ENCODE measurements around the gene CTU2. TPM values are rescaled to one million over a fixed set of nuclear protein-coding genes. Genes with fewer than 3 reads are reported as not detected.
"Not testable (repeated sequence)": the region's sequence is repeated elsewhere in the genome, so short reads cannot be mapped to it uniquely, and the experiment has no call there.

CTU2 gene
- polyA plus RNA-seq (2012; ENCODE audit: insufficient read depth, insufficient read length), result 21.2 TPM

DNA sequence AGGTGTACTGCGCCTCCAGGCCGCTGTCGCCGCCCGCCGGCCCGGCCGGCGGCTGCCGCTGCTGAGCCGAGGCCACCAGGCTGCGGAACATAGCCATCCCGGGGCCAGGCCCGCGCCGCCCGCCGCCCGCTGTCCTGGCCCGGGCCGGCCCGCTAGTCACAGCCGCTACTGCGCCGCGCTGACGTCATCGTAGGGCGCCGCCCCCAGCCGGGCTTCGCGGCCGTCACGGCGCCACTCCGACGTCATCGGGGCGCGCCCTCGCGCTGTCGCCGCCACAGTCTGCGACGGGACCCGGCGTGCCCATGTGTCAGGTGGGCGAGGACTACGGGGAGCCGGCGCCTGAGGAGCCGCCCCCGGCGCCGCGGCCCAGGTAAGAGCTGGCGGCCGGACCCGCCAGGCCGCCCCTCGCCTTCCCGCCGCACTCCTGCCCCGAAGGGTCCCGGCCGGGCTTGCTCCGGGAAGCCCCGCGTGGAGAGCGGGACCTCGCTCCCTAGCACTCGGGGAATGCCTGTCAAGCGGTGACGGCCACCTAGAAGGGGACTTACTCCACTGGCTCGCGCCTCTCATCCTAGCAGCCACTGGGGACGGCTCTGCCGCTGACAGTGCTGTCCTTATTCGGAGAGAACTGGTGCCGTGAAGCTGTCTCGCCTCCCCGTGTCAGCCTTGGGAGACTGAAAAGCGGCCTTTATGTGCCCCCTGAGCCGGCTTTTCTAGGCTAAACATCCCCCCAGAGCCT lies at the start of gene CTU2, which contains the start of gene RNF166:
TSS of gene CTU2 (plus strand) at position 275 of the 736 bp plus-strand sequence. CDS start at position 303, 28 bp downstream.
TSS of gene RNF166 (minus strand) at position 180 of the 736 bp plus-strand sequence. CDS start at position 97, 83 bp downstream.
- H3K4me3 ChIP-seq (ENCODE audit: low read length), result peak within 1 kb of the TSS; percentile 94
- peak; percentile 76 for DNase-seq (ENCODE audit: low read depth, low spot score)

DNA sequence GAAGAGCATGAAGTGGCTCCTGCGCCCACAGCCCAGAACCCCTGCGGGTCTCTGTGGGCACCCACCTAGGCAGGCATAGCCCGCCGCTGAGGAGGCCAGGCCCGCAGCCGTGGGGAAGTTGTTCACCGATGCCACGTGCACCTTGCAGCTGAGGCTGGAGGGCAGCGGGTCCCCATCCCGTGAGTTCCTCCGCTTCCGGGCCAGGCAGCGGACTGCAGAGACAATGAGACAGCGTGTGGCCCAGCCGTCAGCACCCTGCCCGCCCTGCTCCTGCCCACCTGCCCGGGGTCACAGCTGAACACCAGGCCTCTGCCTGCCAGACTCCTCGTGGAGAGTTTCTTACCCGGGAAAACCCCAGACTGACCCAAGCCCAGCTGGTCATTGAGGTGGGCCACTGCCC lies 48.9 kb upstream of the CTU2 start:
- no peak overlapping the region for H3K4me3 ChIP-seq (ENCODE audit: low read length)
- no peak for DNase-seq (ENCODE audit: low read depth, low spot score)

DNA sequence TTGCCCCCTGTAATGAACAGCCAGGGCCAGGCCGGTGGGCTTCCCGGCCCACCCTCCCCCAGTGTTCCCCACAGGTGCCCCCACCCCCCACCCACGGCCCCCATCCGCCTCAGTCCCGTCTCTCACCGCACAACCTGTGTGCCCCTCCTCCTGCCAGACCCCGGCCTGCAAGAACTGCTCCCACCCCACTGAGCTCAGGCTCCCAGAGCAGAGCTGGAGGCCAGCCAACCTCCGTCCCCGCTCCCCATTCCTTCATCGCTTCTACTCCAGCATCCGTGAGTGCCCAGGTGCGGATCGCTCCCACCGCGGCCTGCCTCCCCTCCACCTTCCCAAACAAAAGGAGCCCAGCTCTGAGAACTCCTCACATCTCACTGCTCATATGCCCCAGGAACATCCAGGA lies 47.6 kb upstream of the CTU2 start:
- DNase-seq (ENCODE audit: low read depth, low spot score), result no peak
- no peak overlapping the region for H3K4me3 ChIP-seq (ENCODE audit: low read length)

DNA sequence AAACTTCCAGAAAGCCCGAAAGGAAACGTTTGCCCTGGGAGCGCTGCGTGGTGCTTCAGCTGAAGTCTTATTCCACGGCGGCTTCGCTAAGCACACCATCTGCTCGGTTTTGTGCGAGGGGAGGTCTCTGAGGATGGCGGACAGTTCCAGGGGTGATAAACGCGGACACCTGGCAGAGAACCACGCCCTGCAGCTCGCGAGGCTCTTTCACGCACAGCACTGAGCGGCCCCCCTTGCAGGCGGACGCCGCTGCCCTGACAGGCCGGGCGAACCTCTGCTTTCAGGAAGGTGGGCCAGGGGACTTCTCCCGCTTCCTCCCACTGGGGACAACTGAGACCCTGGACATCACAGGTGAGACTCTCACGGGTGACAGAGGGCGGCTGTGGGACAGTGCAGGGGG lies 47.1 kb upstream of the CTU2 start:
- DNase-seq (ENCODE audit: low read depth, low spot score), result no peak
- no peak overlapping the region for H3K4me3 ChIP-seq (ENCODE audit: low read length)

DNA sequence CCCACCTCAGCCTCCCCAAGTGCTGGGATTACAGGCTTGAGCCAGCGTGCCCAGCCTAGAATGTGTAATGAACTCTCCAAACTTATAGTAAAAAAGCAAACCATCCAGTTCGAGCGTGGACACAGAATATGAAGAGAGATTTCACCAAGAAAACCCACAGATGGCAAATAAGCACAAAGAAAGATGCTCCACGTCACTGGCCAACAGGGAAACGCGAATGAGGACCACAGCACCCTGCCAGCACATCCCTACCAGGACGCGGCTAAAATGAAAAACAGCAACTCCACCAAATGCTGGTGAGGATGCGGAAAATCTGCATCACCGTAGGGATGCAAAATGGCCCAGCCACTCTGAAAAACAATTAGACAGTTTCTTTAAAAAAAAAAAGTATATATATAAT lies 44.8 kb upstream of the CTU2 start:
- no peak for DNase-seq (ENCODE audit: low read depth, low spot score)
- no peak overlapping the region for H3K4me3 ChIP-seq (ENCODE audit: low read length)

DNA sequence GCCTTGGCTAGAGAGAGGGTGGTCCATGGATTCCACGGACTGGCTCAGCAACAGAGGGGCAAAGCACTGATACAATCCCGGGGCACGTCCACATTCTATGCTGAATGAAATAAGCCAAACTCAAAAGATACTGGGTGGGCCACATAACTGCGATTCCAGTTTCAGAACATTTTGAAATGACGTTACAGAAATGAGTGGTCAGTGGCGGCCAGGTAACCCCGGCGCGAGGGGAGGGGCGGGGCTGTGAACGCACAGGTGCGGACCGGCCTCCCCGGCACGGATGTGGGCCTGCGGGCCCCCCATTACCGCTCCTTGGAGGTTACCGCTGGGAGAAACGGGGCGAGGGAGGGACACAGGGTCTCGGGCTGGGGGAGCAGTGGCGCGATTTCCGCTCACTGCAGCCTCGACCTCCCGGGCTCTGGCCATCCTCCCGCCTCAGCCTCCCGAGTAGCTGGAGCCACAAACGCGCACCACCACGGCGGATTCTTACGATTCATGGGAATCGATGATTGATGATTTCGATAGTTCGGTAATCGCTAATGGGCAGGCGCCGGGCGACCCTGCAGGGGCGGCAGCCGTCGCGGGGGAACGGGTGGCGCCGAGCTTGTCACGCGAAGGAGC lies 44.0 kb upstream of the CTU2 start:
- H3K4me3 ChIP-seq (ENCODE audit: low read length), result peak overlapping the region; percentile 88
- no peak for DNase-seq (ENCODE audit: low read depth, low spot score)

DNA sequence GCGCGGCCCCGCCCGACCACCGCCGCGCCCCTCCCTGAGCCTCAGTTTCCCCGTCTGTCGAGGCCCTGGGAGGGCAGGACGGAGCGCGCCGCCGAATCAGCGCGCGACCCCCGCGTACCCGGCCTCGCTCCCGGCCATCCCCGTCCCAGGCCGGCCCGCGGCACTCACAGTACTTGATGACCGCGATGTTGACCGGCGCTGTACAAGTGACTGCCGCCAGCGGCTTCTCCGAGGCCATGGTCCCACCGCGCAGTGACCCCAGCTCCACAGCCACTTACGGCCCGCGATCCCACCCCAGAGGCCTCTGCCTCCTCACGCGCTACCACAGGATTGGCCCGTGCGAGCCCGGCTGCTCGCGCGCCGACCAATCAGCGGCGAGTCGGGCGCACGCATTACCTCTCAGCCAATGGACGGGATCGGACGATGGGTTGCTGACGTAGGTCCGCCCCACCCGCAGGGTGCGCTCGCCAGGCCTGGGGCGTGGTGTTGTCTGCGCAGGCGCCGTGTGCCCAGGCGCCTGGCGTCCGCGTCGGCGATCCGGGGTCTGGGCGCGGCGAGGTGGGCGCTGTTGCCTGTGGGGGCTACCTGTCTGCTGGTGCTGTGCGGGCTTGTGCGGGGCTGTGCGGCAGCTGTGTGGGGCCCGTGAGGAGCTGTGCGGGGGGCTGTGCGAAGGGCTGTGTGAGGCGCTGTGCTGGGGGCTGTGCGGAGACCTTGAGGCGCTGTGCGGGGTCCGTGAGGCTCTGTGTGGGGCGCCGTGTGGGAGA lies 43.3 kb upstream of the CTU2 start, which contains the start of gene MVD:
TSS of gene MVD (minus strand) at position 249 of the 764 bp plus-strand sequence. CDS start at position 238, 11 bp downstream.
- DNase-seq (ENCODE audit: low read depth, low spot score), result peak; percentile 95
- peak within 1 kb of the TSS; percentile 88 for H3K4me3 ChIP-seq (ENCODE audit: low read length)

DNA sequence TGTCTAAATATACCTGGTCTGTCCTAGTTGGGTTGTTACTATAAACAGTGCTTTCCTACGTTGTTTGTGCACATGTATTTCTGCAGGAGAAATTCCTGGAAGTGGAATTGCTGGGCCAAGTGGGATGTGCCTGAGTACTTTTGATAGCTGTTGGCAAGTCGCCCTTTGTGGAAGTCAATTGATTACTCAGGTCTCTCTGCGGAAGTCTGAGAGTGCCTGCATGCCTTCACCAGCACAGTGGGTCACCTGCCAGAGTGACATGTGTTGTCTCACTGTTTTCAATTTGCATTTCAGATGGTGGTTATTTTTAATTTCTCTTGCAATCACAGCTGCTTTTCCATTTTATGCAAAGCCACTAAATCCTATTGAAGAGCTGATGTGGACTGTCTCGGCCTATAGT lies 41.2 kb upstream of the CTU2 start:
- DNase-seq (ENCODE audit: low read depth, low spot score), result no peak
- H3K4me3 ChIP-seq (ENCODE audit: low read length), result no peak overlapping the region

DNA sequence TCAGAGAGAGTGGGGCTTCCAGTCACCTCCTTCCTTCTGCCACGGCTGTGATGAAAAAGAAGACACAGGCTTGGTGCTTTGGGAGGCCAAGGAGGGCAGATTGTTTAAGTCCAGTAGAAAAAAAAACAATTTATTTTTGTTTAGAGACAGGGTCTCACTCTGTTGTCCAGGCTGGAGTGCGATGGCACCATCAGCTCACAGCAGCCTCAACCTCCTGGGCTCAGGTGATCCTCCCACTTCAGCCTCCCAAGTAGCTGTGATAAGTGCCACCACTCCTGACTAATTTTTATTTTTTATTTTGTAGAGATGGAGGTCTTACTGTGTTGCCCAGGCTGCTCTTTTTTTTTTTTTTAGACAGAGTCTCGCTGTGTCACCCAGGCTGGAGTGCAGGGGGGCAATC lies 40.7 kb upstream of the CTU2 start:
- DNase-seq (ENCODE audit: low read depth, low spot score), result no peak
- no peak overlapping the region for H3K4me3 ChIP-seq (ENCODE audit: low read length)

DNA sequence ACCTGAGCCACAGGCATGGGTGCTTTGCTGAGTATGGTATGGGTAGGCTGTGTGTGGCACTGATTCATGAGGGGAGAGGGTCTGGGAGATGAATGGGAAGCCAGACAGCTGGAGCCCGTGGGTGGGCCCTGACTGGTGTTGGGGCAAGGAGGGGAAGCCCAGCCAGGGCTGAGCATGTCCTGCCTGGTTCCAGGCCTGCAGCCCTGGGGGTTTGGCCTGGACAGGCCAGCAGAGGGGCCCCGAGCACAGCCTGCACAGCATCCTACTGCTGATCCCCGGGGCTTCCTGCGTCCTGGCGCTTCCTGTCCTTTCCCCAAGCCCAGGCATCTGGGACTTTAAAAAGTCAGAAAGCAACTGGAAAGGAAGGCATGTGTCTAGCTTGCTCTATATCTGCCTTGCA lies 38.8 kb upstream of the CTU2 start:
- DNase-seq (ENCODE audit: low read depth, low spot score), result no peak
- H3K4me3 ChIP-seq (ENCODE audit: low read length), result no peak overlapping the region

DNA sequence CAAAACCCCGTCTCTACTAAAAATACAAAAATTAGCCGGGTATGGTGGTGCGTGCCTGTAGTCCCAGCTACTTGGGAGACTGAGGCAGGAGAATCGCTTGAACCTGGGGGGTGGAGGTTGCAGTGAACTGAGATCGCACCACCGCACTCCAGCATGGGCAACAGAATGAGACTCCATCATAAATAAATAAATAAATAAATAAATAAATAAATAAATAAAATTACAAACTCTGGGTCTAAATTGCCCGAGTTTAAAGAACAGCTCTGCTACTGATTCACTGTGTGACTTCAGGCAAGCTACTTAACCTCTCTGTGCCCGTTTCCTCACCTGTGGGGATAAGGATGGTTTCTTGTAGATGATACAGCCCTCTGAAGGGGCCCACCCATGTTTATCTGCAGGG lies 36.8 kb upstream of the CTU2 start:
- DNase-seq (ENCODE audit: low read depth, low spot score); H3K4me3 ChIP-seq (ENCODE audit: low read length): not testable (repeated sequence)

DNA sequence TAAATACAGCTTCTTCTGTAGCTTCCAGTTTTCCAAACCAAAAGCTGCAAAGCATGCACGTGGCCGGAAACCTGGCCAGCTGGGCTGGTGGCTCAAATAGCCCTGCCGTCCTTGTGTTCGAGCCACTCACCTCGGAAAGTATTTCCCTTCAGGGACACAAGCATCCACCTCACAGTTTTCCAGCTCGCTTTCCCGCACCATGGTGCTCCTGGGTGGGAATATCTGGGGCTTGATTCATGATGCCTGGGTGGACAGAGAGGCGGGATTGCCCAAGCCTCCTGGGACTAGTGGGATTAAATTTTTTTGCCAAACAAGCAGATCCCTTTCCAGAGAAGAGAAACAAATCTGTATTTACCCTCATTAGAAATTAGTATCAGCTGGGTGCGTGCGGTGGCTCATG lies 36.3 kb upstream of the CTU2 start:
- no peak overlapping the region for H3K4me3 ChIP-seq (ENCODE audit: low read length)
- DNase-seq (ENCODE audit: low read depth, low spot score), result no peak

DNA sequence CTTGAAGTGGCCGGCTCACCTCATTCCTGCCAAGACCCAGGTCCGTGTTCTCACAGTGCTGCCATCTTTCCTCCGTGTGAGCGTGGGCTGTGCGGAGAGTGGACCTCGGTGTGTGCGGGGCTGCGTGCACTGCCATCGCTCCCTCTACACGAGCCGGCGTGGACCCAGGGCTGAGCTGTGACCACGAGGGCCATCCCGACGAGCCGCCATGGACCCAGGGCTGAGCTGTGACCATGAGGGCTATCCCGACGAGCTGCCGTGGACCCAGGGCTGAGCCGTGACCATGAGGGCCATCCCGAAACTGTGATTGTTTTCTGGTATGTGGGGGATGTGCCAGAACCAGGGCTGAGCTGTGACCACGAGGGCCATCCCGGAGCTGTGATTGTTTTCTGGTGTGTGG lies 34.5 kb upstream of the CTU2 start:
- no peak for DNase-seq (ENCODE audit: low read depth, low spot score)
- H3K4me3 ChIP-seq (ENCODE audit: low read length), result no peak overlapping the region

DNA sequence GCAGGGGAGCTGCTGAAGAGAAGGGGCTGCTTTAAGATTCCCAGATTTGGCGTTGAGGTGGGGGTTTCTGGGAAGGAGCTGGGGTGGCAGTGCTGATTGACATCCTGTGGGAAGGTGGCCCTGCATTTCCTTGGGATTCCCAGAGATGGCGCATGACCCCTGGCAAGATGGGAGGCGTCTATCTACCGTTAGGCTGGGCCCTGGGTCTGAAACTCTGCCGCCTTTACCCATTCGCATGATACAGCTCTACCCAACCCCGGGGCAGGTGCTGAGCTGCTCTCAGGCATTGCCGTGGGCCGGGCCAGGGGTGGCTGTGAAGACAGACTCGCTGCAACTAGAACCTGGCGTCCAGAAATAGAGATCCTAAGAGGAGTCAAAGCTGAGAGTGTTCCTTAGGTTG lies 33.5 kb upstream of the CTU2 start:
- H3K4me3 ChIP-seq (ENCODE audit: low read length), result no peak overlapping the region
- DNase-seq (ENCODE audit: low read depth, low spot score), result no peak

DNA sequence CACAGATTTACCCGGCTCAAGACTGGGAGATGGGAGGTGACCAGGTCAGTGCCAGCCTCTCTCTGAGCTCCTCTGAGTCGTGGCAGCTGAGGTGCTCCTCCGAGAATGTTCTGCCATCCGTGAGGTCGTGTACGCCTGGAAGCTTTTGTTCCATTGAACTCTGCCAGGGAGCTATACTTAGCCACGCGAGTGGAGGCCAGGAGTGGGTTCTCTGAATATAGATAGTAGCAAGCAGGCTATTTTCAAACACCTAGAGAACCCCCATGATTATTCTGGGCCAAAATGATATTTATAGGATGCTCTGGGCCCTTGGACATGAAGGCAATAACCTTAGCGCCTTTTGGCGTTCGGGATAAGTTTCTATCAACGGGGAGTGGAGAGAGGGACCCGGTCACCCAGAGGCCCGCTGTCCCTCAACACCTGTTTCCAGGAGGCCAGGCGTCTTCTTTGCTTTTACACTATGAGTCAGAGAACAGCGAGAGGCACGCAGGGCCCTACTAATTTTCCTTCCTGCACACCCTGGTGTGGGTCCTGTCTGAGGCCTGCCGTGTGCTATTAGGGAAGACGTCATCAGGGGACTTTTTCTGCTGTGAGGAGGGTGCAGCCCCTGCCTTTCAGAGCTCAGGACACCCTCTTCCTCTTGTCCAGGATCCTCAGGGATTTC lies 32.5 kb upstream of the CTU2 start:
- DNase-seq (ENCODE audit: low read depth, low spot score), result no peak
- no peak overlapping the region for H3K4me3 ChIP-seq (ENCODE audit: low read length)

DNA sequence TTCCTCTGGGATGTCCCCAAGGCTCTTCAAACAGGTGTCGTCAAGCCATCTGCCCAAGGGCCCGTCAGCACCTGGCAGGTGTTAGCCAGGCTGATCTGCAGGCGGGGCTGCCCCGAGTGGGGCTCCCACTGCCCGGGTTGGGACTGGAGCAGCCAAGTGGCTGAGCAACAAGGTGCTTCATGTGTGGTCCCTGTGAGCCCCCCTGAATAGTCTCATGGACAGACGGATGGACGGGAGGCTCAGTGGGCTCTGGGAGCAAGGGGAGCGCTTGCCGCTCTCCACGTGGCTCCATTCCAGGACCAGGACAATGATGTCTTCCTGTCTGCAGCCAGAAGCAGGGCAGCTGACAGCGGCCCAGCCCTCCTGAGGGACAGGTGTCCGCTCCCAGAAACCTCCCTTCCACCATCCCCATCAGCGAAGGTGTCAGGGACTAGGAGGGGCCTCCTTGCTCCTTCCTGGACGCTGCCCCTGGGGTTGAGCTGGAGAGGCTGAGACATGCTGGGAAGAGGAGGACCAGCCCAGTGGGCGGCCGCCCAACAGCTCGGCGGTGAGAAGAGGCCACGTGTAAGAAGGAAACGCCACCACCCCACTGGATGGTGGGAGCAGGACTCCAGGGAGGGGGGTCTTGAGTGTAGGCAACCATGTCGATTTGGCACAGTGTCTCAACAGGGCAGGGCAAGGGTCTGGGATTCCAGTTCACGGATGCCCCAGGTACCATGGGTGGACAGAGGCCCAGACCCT lies 29.6 kb upstream of the CTU2 start:
- H3K4me3 ChIP-seq (ENCODE audit: low read length), result no peak overlapping the region
- DNase-seq (ENCODE audit: low read depth, low spot score), result no peak

DNA sequence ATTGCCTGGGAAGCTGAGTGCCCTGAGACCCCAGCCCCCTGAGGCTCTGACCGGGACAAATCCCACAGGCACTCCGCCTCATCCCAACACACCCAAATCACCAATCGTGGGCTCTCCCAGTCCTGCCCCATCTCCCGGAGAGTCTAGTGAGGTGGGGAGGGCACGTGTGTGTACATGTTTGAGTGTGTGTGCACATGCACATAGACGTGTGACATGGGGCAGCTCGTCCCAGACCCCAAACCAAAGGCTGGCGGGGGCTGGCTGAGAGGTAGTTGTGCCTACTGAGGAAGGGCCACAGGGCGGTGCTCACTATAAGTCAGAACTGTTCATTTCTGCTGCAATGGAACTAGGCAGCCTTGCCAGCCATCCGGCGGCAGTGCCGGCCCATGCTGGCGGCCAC lies 28.6 kb upstream of the CTU2 start:
- no peak for DNase-seq (ENCODE audit: low read depth, low spot score)
- no peak overlapping the region for H3K4me3 ChIP-seq (ENCODE audit: low read length)

DNA sequence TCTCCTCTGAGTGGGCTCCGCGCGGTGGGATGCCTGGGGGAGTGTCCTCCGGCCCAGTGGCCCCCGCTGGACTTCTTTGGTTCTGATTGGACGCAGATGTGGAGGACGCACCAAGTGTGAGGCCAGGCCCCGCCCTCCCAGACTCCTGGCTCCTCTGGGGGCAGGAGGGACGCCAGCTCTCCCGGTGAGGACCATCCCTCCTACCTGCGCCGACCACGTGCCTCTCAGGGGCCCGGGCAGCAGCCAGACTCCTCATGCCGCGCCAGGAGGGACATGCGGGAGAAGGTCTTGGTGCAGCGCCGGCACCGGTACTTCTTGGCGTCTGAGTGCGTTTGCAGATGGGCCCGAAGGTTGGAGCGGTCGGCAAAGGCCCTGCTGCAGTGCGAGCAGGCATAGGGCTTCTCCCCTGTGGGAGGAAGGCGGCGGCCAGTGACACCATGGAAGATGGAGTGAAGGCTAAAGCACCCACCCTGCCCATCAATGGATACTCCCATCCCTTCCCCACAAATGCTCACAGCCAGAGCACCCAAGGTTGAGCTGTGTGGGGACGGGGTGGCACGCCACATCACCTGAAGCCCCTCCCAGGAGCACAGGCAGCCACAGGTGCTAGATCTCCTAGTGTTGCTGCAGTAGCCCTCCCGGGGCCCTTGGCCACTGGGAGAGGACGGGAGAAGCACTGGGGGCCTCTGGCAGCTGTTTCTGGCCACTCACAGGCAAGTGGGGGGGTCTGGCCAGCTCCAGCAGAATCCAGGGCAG lies 27.9 kb upstream of the CTU2 start:
- no peak for DNase-seq (ENCODE audit: low read depth, low spot score)
- no peak overlapping the region for H3K4me3 ChIP-seq (ENCODE audit: low read length)
